Activated CD4-positive, alpha-beta T cell treated with anti-CD3 and anti-CD28 coated beads, Interleukin-2, amount 10 ng/mL, durations not matched to agents 24 days and 14 days (primary cell): ENCODE measurements around the gene GPR32. TPM values are rescaled to one million over a fixed set of nuclear protein-coding genes. Genes with fewer than 3 reads are reported as not detected.

ENCODE experiments used
- total RNA-seq: library from RNA; stranded (reverse); gene quantifications from 2 replicates; pipeline ENCODE4 v1.2.3, GENCODE V29; 2022

Gene GPR32
- total RNA-seq, 1 donor from 2014 or later: not detected

Other genes with a start within 250 kb of the GPR32 start
- gene LRRC4B, start 202.0 kb upstream of the GPR32 start, total RNA-seq: 0.12 TPM in 1 of 2 replicates, not detected in the other
- not detected in 2 replicates for gene SYT3, start 130.6 kb upstream of the GPR32 start, total RNA-seq
- gene C19orf81, start 121.0 kb upstream of the GPR32 start, total RNA-seq: 0.98 TPM in 1 of 2 replicates, not detected in the other
- gene SHANK1, start 50.7 kb upstream of the GPR32 start, total RNA-seq: not detected in 2 replicates
- 0.89 and 1.3 TPM in 2 replicates for gene CLEC11A, start 47.1 kb upstream of the GPR32 start, total RNA-seq
- not detected in 2 replicates for gene ACP4, start 20.0 kb downstream of the GPR32 start, total RNA-seq
- gene KLK1, start 53.3 kb downstream of the GPR32 start, total RNA-seq: 3.0 TPM in 2 replicates
- not detected in 2 replicates for gene KLK15, start 63.1 kb downstream of the GPR32 start, total RNA-seq
- not detected in 2 replicates for gene KLK3, start 84.5 kb downstream of the GPR32 start, total RNA-seq
- 0.33 and 0.75 TPM in 2 replicates for gene KLK2, start 103.0 kb downstream of the GPR32 start, total RNA-seq
- gene KLK4, start 140.9 kb downstream of the GPR32 start, total RNA-seq: not detected in 2 replicates
- gene KLK5, start 182.6 kb downstream of the GPR32 start, total RNA-seq: not detected in 2 replicates
- not detected in 2 replicates for gene KLK6, start 199.1 kb downstream of the GPR32 start, total RNA-seq
- gene KLK7, start 213.5 kb downstream of the GPR32 start, total RNA-seq: not detected in 2 replicates
- gene KLK8, start 231.1 kb downstream of the GPR32 start, total RNA-seq: not detected in 2 replicates
- gene KLK10, start 249.2 kb downstream of the GPR32 start, total RNA-seq: not detected in 2 replicates